ENCODE results near the gene ENKUR. TPM values are rescaled to one million over a fixed set of nuclear protein-coding genes. Genes with fewer than 3 reads are reported as not detected.

ENKUR gene
- total RNA-seq, 6 experiments from 2014 or later: 0.15 to 1.00 (median 0.27) TPM

DNA sequence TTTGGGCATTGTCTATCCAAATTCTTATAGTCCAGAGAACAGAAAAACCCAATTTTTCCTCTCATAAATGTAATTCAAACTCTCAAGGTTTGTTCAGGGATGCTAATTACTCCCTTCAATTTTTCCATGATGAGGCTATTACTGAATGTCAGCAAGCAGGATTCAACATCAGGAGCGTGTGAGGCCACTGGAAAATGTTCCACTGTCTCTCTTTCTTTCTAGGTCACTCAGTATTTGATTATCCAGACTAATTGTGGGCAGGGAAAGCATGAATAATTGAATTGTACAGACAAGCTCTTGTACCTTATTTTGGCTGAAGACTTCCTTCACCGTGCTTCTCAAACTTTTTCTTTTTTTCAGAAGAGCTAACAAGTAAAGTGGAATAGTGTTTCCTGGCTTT, 31.1 kb upstream of the ENKUR start:
- no peaks in the 10 kb centered on the region for H3K9me3 ChIP-seq
- H3K4me3 ChIP-seq: no peak overlapping the region
- H3K36me3 ChIP-seq: no peaks in the 10 kb centered on the region
- peaks cover 0 to 6% (median 0%) of the 10 kb centered on the region in 4 donors for H3K4me1 ChIP-seq
- no peak for ATAC-seq
- intact Hi-C loops (cut with DNase I): no loop called here
- DNase-seq: no peak
- H3K27me3 ChIP-seq: no peaks in the 10 kb centered on the region
- TF ChIP-seq, protein P1, sequence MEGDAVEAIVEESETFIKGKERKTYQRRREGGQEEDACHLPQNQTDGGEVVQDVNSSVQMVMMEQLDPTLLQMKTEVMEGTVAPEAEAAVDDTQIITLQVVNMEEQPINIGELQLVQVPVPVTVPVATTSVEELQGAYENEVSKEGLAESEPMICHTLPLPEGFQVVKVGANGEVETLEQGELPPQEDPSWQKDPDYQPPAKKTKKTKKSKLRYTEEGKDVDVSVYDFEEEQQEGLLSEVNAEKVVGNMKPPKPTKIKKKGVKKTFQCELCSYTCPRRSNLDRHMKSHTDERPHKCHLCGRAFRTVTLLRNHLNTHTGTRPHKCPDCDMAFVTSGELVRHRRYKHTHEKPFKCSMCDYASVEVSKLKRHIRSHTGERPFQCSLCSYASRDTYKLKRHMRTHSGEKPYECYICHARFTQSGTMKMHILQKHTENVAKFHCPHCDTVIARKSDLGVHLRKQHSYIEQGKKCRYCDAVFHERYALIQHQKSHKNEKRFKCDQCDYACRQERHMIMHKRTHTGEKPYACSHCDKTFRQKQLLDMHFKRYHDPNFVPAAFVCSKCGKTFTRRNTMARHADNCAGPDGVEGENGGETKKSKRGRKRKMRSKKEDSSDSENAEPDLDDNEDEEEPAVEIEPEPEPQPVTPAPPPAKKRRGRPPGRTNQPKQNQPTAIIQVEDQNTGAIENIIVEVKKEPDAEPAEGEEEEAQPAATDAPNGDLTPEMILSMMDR (IDR thresholded peaks at IDR 0.05): no peak
- no peak for TF ChIP-seq POLR2A (IDR thresholded peaks at IDR 0.05)
- no peak overlapping the region for H3K27ac ChIP-seq
- 50% methylated on average over 2 of the region's 2 CpGs for WGBS (ENCODE audit: insufficient coverage, low coverage, low lambda C conversion rate, missing lambda C conversion rate)

DNA sequence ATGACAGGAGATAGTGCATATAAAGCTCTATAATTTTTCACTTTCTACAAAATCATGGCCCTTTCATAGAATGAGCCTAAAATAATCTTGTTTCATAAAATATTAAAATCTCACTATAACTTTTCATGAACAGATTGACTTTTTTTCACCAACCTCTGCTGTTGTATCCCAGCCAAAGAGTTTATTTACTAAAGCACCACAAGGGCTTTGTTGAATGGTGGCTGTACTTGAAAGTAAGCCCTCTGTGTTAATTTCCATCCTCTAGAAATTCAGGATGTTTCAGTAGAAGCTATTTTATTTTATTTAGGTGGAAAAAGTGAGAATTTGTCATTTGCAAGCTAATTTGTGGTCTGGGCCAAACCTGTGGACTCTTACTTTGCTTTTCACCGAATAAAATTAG, 30.7 kb upstream of the ENKUR start:
- DNase-seq (no peak), ATAC-seq (peak in 1 of 4 donors; percentile 29)
- H3K4me3 ChIP-seq: no peak overlapping the region
- TF ChIP-seq, protein P1 (IDR thresholded peaks at IDR 0.05): no peak
- TF ChIP-seq POLR2A (IDR thresholded peaks at IDR 0.05): no peak
- intact Hi-C loops (cut with DNase I): no loop called here
- WGBS (ENCODE audit: insufficient coverage, low coverage, low lambda C conversion rate, missing lambda C conversion rate): 40% methylated on average over 1 of the region's 1 CpG
- no peaks in the 10 kb centered on the region for H3K27me3 ChIP-seq
- H3K9me3 ChIP-seq: no peaks in the 10 kb centered on the region
- H3K4me1 ChIP-seq: peaks cover 0 to 2% (median 0%) of the 10 kb centered on the region in 4 donors
- no peaks in the 10 kb centered on the region for H3K36me3 ChIP-seq
- H3K27ac ChIP-seq: no peak overlapping the region

DNA sequence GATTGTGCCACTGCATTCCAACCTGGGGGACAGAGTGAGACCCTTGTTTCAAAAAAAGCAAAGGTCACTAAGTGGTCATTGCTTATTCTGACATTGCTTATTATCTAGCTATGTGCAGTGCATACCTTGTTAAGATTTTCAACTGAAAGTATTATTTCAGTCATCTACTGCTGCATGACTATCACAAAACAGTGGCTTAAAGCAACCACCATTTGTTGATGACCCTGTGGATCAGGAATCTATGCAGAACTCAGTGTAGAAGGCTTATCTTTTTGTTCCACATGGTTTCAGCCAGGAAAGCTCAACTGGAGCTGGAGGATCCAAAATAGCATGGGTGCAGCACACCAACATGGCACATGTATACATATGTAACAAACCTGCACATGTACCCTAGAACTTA, 23.6 kb upstream of the ENKUR start:
- Histone ChIP-seq H3K4me3 (no peak overlapping the region), H3K4me1 (no peaks in the 10 kb centered on the region), H3K27me3 (no peaks in the 10 kb centered on the region), H3K9me3 (no peaks in the 10 kb centered on the region), H3K27ac (no peak overlapping the region), H3K36me3 (no peaks in the 10 kb centered on the region)
- ATAC-seq (no peak), DNase-seq (no peak)
- intact Hi-C loops (cut with DNase I): no loop called here
- TF ChIP-seq, protein P1 (IDR thresholded peaks at IDR 0.05): no peak
- TF ChIP-seq POLR2A (IDR thresholded peaks at IDR 0.05): no peak

DNA sequence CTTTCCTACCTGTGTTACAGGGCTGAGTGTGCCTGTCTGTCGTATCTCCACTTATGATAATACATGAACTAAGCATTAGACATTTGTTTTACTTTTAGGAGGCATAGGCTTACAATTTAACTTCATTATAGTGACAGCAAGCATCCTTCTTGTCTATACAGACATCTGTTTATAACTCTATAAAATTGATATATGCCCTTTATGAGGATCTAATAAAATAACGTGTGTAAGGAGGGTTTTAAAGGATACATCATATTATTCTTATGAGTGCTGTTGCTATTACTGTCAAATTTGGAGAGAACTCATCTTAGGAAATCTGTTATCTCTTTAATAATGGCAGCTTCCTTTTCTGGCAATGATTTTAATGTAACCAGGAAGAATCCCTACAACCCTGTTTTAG, 22.4 kb upstream of the ENKUR start:
- 63% methylated on average over 2 of the region's 2 CpGs for WGBS (ENCODE audit: insufficient coverage, low coverage, low lambda C conversion rate, missing lambda C conversion rate)
- no peak for ATAC-seq
- intact Hi-C loops (cut with DNase I): no loop called here

More for the DNA sequence above, 22.4 kb upstream of the ENKUR start:
- no peak for DNase-seq
- TF ChIP-seq, protein P1 (IDR thresholded peaks at IDR 0.05): no peak
- H3K36me3 ChIP-seq: no peaks in the 10 kb centered on the region
- H3K4me1 ChIP-seq: no peaks in the 10 kb centered on the region
- H3K27ac ChIP-seq: no peak overlapping the region
- no peaks in the 10 kb centered on the region for H3K9me3 ChIP-seq
- no peaks in the 10 kb centered on the region for H3K27me3 ChIP-seq
- no peak overlapping the region for H3K4me3 ChIP-seq

Data from right lobe of liver (tissue), 6 donors.